OCI-LY3 (cell line): Measurements from ENCODE around the gene CACNG4.

Experiments
- H2AFZ ChIP-seq: fragments of 200-600, 300-600 bp; shearing (Covaris generic); 2 replicates; pipeline ENCODE4 v1.6.0; 2014; ENCODE audit warnings: antibody characterized with exemption, low read depth, low read length
- H3K27ac ChIP-seq: fragments of 200-600, 300-600 bp; sonication (generic); 2 replicates; pipeline ENCODE4 v1.5.1; 2014; ENCODE audit warnings: mild to moderate bottlenecking, low read length, moderate library complexity, mixed read lengths
- H3K27me3 ChIP-seq: fragments of 200-600, 300-600 bp; sonication (generic); 2 replicates; pipeline ENCODE4 v1.6.1; 2014; ENCODE audit warnings: low read depth, low read length, mixed read lengths
- H3K36me3 ChIP-seq: fragments of 200-600, 300-600 bp; sonication (generic); replicated peaks from 2 replicates; pipeline ENCODE3; 2014; ENCODE audit warnings: low read depth, low read length, mixed read lengths
- H3K4me1 ChIP-seq: fragments of 300-600, 200-600 bp; sonication (generic); 2 replicates; pipeline ENCODE4 v1.6.1; 2014; ENCODE audit warnings: low read length, mixed read lengths
- H3K4me2 ChIP-seq: fragments of 200-600, 300-600 bp; sonication (generic); 2 replicates; pipeline ENCODE4 v1.6.1; 2014; ENCODE audit warnings: low read length, mixed read lengths
- H3K4me3 ChIP-seq: fragments of 300-600, 200-600 bp; sonication (generic); 2 replicates; pipeline ENCODE4 v1.5.1; 2014; ENCODE audit warnings: antibody characterized with exemption, mild to moderate bottlenecking, low read length, moderate library complexity
- H3K79me2 ChIP-seq: fragments of 300-600, 200-600 bp; shearing (Covaris generic); 2 replicates; pipeline ENCODE4 v1.6.1; 2014; ENCODE audit warnings: mild to moderate bottlenecking, low read length, mixed read lengths
- H3K9ac ChIP-seq: fragments of 300-600, 200-600 bp; shearing (Covaris generic); 2 replicates; pipeline ENCODE4 v1.6.0; 2014; ENCODE audit warnings: mild to moderate bottlenecking, low read length, moderate library complexity
- H3K9me3 ChIP-seq: fragments of 200-600, 300-600 bp; shearing (Covaris generic); 2 replicates; pipeline ENCODE4 v1.6.1; 2014; ENCODE audit warnings: low read length, mixed read lengths; ENCODE audit not compliant: insufficient read depth
- H4K20me1 ChIP-seq: fragments of 200-600, 300-600 bp; sonication (generic); 2 replicates; pipeline ENCODE4 v1.6.1; 2016; ENCODE audit warnings: low read length, mixed read lengths; ENCODE audit not compliant: insufficient read depth
- CTCF ChIP-seq: fragments of 200-600, 300-600 bp; sonication (generic); IDR thresholded peaks from 2 replicates; pipeline ENCODE4 v1.5.1; 2014; ENCODE audit warnings: antibody characterized with exemption, low read length, low read depth
- EZH2phosphoT487 ChIP-seq: fragments of 200-600 bp; shearing (Covaris generic); IDR thresholded peaks from 2 replicates; pipeline ENCODE4 v1.6.1; 2018; ENCODE audit warnings: antibody characterized with exemption, mixed run types, low read depth

The CACNG4 gene

GRCh38 chr17:66932311-66932710 is 32.2 kb upstream of the CACNG4 start:
- H3K79me2 ChIP-seq = no peaks in the 10 kb centered on the region
- H3K4me3 ChIP-seq = no peak overlapping the region
- H3K4me1 ChIP-seq = no peaks in the 10 kb centered on the region
- H2AFZ ChIP-seq = no peak overlapping the region
- H3K4me2 ChIP-seq = no peak overlapping the region
- no peak for TF ChIP-seq CTCF
- H3K27ac ChIP-seq = no peak overlapping the region
- no peaks in the 10 kb centered on the region for H4K20me1 ChIP-seq
- no peak overlapping the region for H3K9ac ChIP-seq
- no peaks in the 10 kb centered on the region for H3K36me3 ChIP-seq
- no peaks in the 10 kb centered on the region for H3K9me3 ChIP-seq
- H3K27me3 ChIP-seq = peaks cover 17% of the 10 kb centered on the region

GRCh38 chr17:66934040-66934439 is 30.5 kb upstream of the CACNG4 start:
- 0 out of 2 replicates have a peak, but pooled peaks cover 2% of the 10 kb centered on the region for H3K9me3 ChIP-seq
- no peak overlapping the region for H3K27ac ChIP-seq
- H3K79me2 ChIP-seq = no peaks in the 10 kb centered on the region
- no peak for TF ChIP-seq CTCF
- no peak for TF ChIP-seq EZH2phosphoT487
- H2AFZ ChIP-seq = no peak overlapping the region
- no peaks in the 10 kb centered on the region for H3K4me1 ChIP-seq
- H3K4me3 ChIP-seq = no peak overlapping the region
- no peaks in the 10 kb centered on the region for H3K36me3 ChIP-seq
- H3K27me3 ChIP-seq = peaks cover 4% of the 10 kb centered on the region; the same call in 1 of the 2 replicates
- no peak overlapping the region for H3K9ac ChIP-seq
- H3K4me2 ChIP-seq = no peak overlapping the region
- no peaks in the 10 kb centered on the region for H4K20me1 ChIP-seq

GRCh38 chr17:66935717-66936116 is 28.8 kb upstream of the CACNG4 start:
- TF ChIP-seq CTCF (no peak), EZH2phosphoT487 (no peak)
- no peaks in the 10 kb centered on the region for H3K4me1 ChIP-seq
- H4K20me1 ChIP-seq = no peaks in the 10 kb centered on the region
- no peak overlapping the region for H3K27ac ChIP-seq
- H3K36me3 ChIP-seq = no peaks in the 10 kb centered on the region
- H2AFZ ChIP-seq = no peak overlapping the region
- no peak overlapping the region for H3K9ac ChIP-seq
- no peaks in the 10 kb centered on the region for H3K79me2 ChIP-seq
- H3K4me3 ChIP-seq = no peak overlapping the region
- H3K27me3 ChIP-seq = no peaks in the 10 kb centered on the region
- H3K9me3 ChIP-seq = 0 out of 2 replicates have a peak, but pooled peaks cover 2% of the 10 kb centered on the region
- H3K4me2 ChIP-seq = no peak overlapping the region

GRCh38 chr17:66938656-66939055 is 25.9 kb upstream of the CACNG4 start:
- H3K4me3 ChIP-seq = no peak overlapping the region
- H3K4me1 ChIP-seq = no peaks in the 10 kb centered on the region
- H3K79me2 ChIP-seq = no peaks in the 10 kb centered on the region
- H2AFZ ChIP-seq = no peak overlapping the region
- H3K4me2 ChIP-seq = no peak overlapping the region
- peaks cover 10% of the 10 kb centered on the region; the same call in 1 of the 2 replicates for H3K27me3 ChIP-seq
- no peak overlapping the region for H3K9ac ChIP-seq
- TF ChIP-seq EZH2phosphoT487 (no peak), CTCF (no peak)
- H3K27ac ChIP-seq = no peak overlapping the region
- H3K9me3 ChIP-seq = 0 out of 2 replicates have a peak, but pooled peaks cover 2% of the 10 kb centered on the region
- H4K20me1 ChIP-seq = no peaks in the 10 kb centered on the region
- no peaks in the 10 kb centered on the region for H3K36me3 ChIP-seq
